ENCODE data around the gene ACOT7. TPM values are rescaled to one million over a fixed set of nuclear protein-coding genes. Genes with fewer than 3 reads are reported as not detected.

Gene ACOT7
- total RNA-seq, 1 donor from 2014 or later: 35.1 TPM

DNA sequence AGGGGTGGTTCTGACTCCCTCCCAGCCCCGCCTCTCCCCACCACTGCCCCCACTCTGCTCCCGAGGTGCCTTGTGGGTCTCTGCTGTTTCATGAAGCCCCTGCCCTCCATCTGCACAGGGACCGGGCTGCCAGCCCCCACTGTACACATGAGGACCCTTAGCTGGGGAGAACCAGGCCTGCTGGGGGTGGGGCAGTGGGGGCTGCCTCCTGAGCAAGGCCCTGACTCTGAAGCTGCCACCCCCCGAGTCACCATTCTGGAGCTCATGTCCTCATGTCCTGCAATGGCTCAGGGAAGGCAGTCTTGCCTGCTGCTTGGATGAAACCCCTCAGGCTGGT is 141.2 kb downstream of the ACOT7 start:
- Mint-ChIP-seq H3K27ac (ENCODE audit: unreplicated experiment) (no peak overlapping the region), H3K36me3 (ENCODE audit: low read depth, unreplicated experiment) (no peaks in the 10 kb centered on the region), H3K27me3 (ENCODE audit: unreplicated experiment) (peaks cover 18% of the 10 kb centered on the region), H3K4me1 (ENCODE audit: unreplicated experiment) (no peaks in the 10 kb centered on the region), H3K9me3 (ENCODE audit: unreplicated experiment) (no peaks in the 10 kb centered on the region), H3K4me3 (ENCODE audit: unreplicated experiment) (no peak overlapping the region)
- no peak for DNase-seq (ENCODE audit: low spot score)
- TF ChIP-seq, protein P1, sequence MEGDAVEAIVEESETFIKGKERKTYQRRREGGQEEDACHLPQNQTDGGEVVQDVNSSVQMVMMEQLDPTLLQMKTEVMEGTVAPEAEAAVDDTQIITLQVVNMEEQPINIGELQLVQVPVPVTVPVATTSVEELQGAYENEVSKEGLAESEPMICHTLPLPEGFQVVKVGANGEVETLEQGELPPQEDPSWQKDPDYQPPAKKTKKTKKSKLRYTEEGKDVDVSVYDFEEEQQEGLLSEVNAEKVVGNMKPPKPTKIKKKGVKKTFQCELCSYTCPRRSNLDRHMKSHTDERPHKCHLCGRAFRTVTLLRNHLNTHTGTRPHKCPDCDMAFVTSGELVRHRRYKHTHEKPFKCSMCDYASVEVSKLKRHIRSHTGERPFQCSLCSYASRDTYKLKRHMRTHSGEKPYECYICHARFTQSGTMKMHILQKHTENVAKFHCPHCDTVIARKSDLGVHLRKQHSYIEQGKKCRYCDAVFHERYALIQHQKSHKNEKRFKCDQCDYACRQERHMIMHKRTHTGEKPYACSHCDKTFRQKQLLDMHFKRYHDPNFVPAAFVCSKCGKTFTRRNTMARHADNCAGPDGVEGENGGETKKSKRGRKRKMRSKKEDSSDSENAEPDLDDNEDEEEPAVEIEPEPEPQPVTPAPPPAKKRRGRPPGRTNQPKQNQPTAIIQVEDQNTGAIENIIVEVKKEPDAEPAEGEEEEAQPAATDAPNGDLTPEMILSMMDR (IDR thresholded peaks at IDR 0.05; ENCODE audit: unreplicated experiment): no peak

DNA sequence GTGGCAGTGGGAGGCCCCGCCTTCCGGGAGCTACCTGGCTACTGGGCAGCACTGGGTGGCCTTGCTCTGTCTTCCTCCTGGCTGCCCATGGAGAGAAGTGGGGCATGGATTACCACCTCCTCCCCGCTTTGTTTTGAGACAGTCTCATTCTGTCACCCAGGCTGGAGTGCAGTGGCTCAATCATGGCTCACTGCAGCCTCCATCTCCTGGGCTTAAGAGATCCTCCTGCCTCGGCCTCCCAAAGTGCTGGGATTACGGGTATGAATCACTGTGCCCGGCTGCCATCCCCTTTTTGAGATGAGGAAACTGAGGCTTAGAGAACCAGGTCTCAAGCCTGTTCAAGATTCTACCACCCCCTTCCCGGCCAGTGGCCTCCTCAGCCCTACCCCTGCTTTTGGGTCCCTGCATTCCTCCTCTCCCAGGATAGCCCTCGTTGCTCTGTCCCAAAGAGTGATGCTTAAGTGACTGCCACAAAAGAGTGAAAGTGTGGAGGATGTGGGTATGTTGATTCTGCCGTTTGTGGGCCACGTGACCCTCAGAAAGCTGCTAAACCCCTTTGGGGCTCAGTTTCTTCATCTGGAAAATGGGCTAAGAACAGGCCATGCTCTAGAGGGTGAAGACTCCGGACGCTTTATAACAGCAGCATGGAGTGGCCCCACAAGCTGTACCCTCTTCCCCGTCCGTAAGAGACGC is 141.7 kb downstream of the ACOT7 start:
- TF ChIP-seq, protein P1 (IDR thresholded peaks at IDR 0.05; ENCODE audit: unreplicated experiment): no peak
- H3K27ac Mint-ChIP-seq (ENCODE audit: unreplicated experiment): no peak overlapping the region
- peaks cover 23% of the 10 kb centered on the region for H3K27me3 Mint-ChIP-seq (ENCODE audit: unreplicated experiment)
- H3K9me3 Mint-ChIP-seq (ENCODE audit: unreplicated experiment): no peaks in the 10 kb centered on the region
- no peaks in the 10 kb centered on the region for H3K4me1 Mint-ChIP-seq (ENCODE audit: unreplicated experiment)
- no peaks in the 10 kb centered on the region for H3K36me3 Mint-ChIP-seq (ENCODE audit: low read depth, unreplicated experiment)
- H3K4me3 Mint-ChIP-seq (ENCODE audit: unreplicated experiment): no peak overlapping the region
- no peak for DNase-seq (ENCODE audit: low spot score)

DNA sequence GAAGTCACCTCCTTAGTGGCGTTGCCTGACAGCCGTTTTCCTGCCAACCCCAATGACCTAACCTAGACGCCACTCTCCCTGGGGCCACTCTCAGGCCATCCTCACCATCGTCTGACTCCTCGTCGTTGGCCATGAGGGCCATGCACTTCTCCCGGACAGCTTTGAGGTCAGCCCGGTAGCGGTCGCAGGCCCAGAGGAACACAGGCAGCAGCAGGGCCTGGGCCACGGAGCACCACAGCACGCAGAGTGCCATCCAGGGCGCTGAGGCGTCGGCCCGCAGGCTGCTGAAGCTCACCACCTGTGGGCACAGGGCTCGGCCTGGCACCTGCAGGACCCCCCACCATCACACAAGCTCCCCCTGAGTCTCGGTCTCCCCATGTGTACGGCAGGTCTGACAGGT is 142.3 kb downstream of the ACOT7 start:
- DNase-seq (ENCODE audit: low spot score): no peak
- H3K4me1 Mint-ChIP-seq (ENCODE audit: unreplicated experiment): no peaks in the 10 kb centered on the region
- H3K36me3 Mint-ChIP-seq (ENCODE audit: low read depth, unreplicated experiment): no peaks in the 10 kb centered on the region
- TF ChIP-seq, protein P1 (IDR thresholded peaks at IDR 0.05; ENCODE audit: unreplicated experiment): no peak
- no peaks in the 10 kb centered on the region for H3K9me3 Mint-ChIP-seq (ENCODE audit: unreplicated experiment)
- no peak overlapping the region for H3K27ac Mint-ChIP-seq (ENCODE audit: unreplicated experiment)
- H3K27me3 Mint-ChIP-seq (ENCODE audit: unreplicated experiment): peaks cover 28% of the 10 kb centered on the region
- no peak overlapping the region for H3K4me3 Mint-ChIP-seq (ENCODE audit: unreplicated experiment)

DNA sequence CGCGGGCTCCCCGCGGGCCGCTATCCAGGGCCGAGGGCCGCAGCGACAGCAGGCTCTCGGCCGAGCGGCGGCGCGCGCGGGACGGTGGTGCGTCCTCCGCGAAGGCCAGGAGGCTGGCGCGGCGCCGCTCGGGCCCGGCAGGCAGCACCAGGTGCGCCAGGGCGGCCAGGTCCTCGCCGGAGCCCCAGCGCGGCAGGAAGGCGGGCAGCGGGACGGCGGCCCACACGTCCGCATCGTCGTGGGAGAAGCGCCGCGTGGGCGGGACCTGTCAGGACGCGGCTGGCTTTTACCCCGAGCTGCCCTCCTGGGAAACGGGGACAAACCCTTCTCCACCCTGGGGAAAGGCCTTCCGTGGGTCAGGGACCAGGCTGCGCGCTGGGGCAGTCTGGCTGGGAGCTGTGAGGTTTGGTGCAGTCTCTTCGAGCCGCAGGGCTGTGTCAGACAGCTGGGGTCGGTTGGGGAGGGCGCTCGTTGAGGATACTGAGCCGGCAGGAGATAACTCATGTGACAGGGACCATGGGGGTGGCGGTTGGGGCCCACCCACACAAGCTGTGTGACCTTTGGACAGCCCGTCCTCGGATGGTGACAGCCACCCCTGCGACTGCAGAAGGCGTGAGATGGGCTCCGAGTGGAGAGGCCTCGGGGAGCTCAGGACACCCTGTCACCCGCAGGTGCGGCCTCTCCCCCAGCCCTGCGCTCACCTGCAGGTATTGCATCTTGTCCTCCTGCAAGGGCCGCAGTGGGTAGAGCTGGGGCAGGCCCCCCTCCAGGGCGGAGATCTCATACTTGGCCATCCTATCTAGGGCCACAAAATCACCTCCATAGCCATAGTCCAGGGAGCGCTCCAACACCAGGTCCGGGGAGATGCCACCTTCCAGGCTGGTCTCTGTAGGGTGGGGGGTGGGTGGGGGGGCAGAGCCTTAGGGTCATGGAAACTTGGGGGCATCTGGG is 143.6 kb downstream of the ACOT7 start:
- no peaks in the 10 kb centered on the region for H3K4me1 Mint-ChIP-seq (ENCODE audit: unreplicated experiment)
- no peaks in the 10 kb centered on the region for H3K9me3 Mint-ChIP-seq (ENCODE audit: unreplicated experiment)
- H3K36me3 Mint-ChIP-seq (ENCODE audit: low read depth, unreplicated experiment): no peaks in the 10 kb centered on the region
- DNase-seq (ENCODE audit: low spot score): no peak
- TF ChIP-seq, protein P1 (IDR thresholded peaks at IDR 0.05; ENCODE audit: unreplicated experiment): no peak
- H3K4me3 Mint-ChIP-seq (ENCODE audit: unreplicated experiment): no peak overlapping the region
- H3K27ac Mint-ChIP-seq (ENCODE audit: unreplicated experiment): no peak overlapping the region
- peaks cover 28% of the 10 kb centered on the region for H3K27me3 Mint-ChIP-seq (ENCODE audit: unreplicated experiment)

Measured in endothelial cell (in vitro differentiated cells).